WERI-Rb-1 (cell line): ENCODE results near the gene ZNF474.

Experiments
- DNase-seq: peaks from one replicate; pipeline ENCODE4 v3.0.0-alpha.2; 2020
- H3K27ac ChIP-seq: fragments of 250-450 bp; sonication (Bioruptor Pico); 2 replicates; pipeline ENCODE4 v1.5.1; 2020; ENCODE audit warnings: mild to moderate bottlenecking, moderate library complexity
- H3K27me3 ChIP-seq: fragments of 250-450 bp; sonication (Bioruptor Pico); 2 replicates; pipeline ENCODE4 v1.5.1; 2021; ENCODE audit warnings: mild to moderate bottlenecking, low read depth, moderate library complexity; ENCODE audit not compliant: insufficient read depth, severe bottlenecking
- H3K36me3 ChIP-seq: fragments of 250-450 bp; sonication (Bioruptor Pico); 2 replicates; pipeline ENCODE4 v1.5.1; 2020; ENCODE audit warnings: mild to moderate bottlenecking, moderate library complexity
- H3K4me3 ChIP-seq: 2 replicates; pipeline ENCODE4 v1.5.1; 2011; ENCODE audit warnings: low read depth, mild to moderate bottlenecking, control low read depth, low read length
- H3K9me3 ChIP-seq: fragments of 250-450 bp; sonication (Bioruptor Pico); 2 replicates; pipeline ENCODE4 v1.5.1; 2021; ENCODE audit warnings: mild to moderate bottlenecking, moderate library complexity; ENCODE audit not compliant: severe bottlenecking
- TF ChIP-seq, protein P1 (sequence below): IDR thresholded peaks from 2 replicates; pipeline ENCODE4 v1.5.1; 2011; ENCODE audit warnings: low read depth, mild to moderate bottlenecking, control low read depth, inconsistent platforms, low read length

The ZNF474 gene

DNA sequence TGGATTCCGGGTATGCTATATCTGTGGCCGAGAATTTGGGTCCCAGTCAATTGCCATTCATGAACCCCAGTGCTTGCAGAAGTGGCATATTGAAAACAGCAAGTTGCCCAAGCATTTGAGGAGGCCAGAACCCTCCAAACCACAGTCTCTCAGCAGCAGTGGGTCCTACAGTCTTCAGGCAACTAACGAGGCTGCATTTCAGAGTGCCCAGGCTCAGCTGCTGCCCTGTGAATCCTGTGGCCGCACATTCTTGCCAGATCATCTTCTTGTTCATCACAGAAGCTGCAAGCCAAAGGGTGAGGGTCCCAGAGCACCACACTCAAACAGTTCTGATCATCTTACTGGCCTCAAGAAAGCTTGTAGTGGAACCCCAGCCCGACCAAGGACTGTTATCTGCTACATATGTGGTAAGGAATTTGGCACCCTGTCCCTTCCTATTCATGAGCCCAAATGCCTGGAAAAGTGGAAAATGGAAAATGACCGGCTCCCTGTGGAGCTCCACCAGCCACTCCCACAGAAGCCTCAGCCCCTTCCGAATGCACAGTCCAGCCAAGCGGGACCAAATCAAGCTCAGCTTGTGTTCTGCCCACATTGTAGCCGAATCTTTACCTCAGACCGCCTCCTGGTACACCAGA, 23.0 kb downstream of the ZNF474 start:
- H3K27ac ChIP-seq, result no peak overlapping the region
- H3K4me3 ChIP-seq, result no peak overlapping the region
- H3K9me3 ChIP-seq, result no peaks in the 10 kb centered on the region
- no peaks in the 10 kb centered on the region for H3K27me3 ChIP-seq
- no peaks in the 10 kb centered on the region for H3K36me3 ChIP-seq
- TF ChIP-seq, protein P1, sequence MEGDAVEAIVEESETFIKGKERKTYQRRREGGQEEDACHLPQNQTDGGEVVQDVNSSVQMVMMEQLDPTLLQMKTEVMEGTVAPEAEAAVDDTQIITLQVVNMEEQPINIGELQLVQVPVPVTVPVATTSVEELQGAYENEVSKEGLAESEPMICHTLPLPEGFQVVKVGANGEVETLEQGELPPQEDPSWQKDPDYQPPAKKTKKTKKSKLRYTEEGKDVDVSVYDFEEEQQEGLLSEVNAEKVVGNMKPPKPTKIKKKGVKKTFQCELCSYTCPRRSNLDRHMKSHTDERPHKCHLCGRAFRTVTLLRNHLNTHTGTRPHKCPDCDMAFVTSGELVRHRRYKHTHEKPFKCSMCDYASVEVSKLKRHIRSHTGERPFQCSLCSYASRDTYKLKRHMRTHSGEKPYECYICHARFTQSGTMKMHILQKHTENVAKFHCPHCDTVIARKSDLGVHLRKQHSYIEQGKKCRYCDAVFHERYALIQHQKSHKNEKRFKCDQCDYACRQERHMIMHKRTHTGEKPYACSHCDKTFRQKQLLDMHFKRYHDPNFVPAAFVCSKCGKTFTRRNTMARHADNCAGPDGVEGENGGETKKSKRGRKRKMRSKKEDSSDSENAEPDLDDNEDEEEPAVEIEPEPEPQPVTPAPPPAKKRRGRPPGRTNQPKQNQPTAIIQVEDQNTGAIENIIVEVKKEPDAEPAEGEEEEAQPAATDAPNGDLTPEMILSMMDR, result no peak
- no peak for DNase-seq

DNA sequence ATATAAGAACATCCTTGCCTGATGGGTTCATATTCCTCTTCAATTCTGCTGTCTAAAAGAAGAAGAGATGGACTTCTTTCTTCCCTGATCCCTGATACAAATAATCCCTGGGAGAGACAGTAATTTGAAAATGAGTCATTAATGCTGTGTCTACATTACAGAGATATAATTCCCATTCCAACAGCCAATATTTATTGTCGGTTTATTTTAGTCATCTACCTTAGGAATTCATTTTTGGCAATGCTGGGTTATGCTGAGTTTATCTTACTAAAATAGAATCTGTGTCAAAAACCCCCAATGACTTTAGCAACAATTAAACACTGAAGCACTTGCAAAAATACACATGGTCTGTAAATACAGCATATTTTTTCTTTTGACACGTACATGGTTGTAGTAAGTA, 23.9 kb downstream of the ZNF474 start:
- no peaks in the 10 kb centered on the region for H3K27me3 ChIP-seq
- H3K36me3 ChIP-seq, result no peaks in the 10 kb centered on the region
- H3K9me3 ChIP-seq, result no peaks in the 10 kb centered on the region
- H3K27ac ChIP-seq, result no peak overlapping the region
- no peak overlapping the region for H3K4me3 ChIP-seq
- TF ChIP-seq, protein P1, result no peak
- no peak for DNase-seq

DNA sequence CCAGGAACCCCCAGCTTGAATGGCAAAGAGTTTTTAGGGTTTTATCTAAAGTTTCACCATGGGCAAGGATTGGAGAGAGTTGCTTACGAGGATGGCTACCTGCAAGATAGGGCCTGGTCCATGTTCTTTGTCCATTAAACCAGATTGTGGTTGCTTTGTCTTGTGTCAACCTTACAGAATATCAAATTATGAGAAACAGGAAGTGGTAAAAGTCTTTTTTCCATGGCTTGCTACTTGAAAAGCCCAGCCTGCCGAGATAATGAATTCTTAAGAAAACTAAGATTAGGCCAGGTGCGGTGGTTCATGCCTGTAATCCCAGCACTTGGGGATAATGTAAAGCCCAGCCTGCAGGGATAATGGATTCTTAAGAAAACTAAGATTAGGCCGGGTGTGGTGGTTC, 24.4 kb downstream of the ZNF474 start:
- H3K9me3 ChIP-seq, result no peaks in the 10 kb centered on the region
- no peak overlapping the region for H3K4me3 ChIP-seq
- TF ChIP-seq, protein P1, result no peak
- H3K36me3 ChIP-seq, result no peaks in the 10 kb centered on the region
- no peaks in the 10 kb centered on the region for H3K27me3 ChIP-seq
- DNase-seq, result peak; percentile 22
- no peak overlapping the region for H3K27ac ChIP-seq

GRCh38 chr5:122154491-122154890, 25.1 kb downstream of the ZNF474 start:
- TF ChIP-seq, protein P1, result no peak
- no peak for DNase-seq
- no peak overlapping the region for H3K27ac ChIP-seq
- H3K27me3 ChIP-seq, result no peaks in the 10 kb centered on the region
- no peaks in the 10 kb centered on the region for H3K36me3 ChIP-seq
- H3K9me3 ChIP-seq, result no peaks in the 10 kb centered on the region
- H3K4me3 ChIP-seq, result no peak overlapping the region

- DNase-seq, result no peak
Measured at GRCh38 chr5:122154910-122155309, 25.6 kb downstream of the ZNF474 start.

More at GRCh38 chr5:122154910-122155309, 25.6 kb downstream of the ZNF474 start:
- Histone ChIP-seq H3K27ac (no peak overlapping the region), H3K9me3 (no peaks in the 10 kb centered on the region), H3K36me3 (no peaks in the 10 kb centered on the region), H3K4me3 (no peak overlapping the region), H3K27me3 (no peaks in the 10 kb centered on the region)
- TF ChIP-seq, protein P1, result no peak
